Stomach smooth muscle (tissue), 2 donors: ENCODE results near the gene FGR.

Source experiments
- H3K27ac ChIP-seq: one replicate; pipeline ENCODE4 v1.7.0; 2013; ENCODE audit warnings: mild to moderate bottlenecking, low read length, inconsistent platforms
- H3K27me3 ChIP-seq, 2 donors: one replicate each; pipeline ENCODE4 v1.7.0; 2013; ENCODE audit warnings: low read length in 2 of 2; ENCODE audit not compliant: insufficient read depth in 2 of 2, control insufficient read depth in 1 of 2
- H3K36me3 ChIP-seq, 2 donors: one replicate each; pipeline ENCODE4 v1.7.0; 2013; ENCODE audit warnings: low read length in 2 of 2; ENCODE audit not compliant: control insufficient read depth in 2 of 2, insufficient read depth in 2 of 2
- H3K4me1 ChIP-seq: one replicate; pipeline ENCODE4 v1.7.0; 2013; ENCODE audit warnings: low read length; ENCODE audit not compliant: control insufficient read depth, insufficient read depth
- H3K4me3 ChIP-seq, 2 donors: one replicate each; pipeline ENCODE4 v1.7.0; 2013; ENCODE audit warnings: low read length in 2 of 2
- H3K9ac ChIP-seq, 2 donors: one replicate each; pipeline ENCODE4 v1.7.0; 2013; ENCODE audit warnings: low read length in 2 of 2, mild to moderate bottlenecking in 1 of 2
- H3K9me3 ChIP-seq, 2 donors: one replicate each; pipeline ENCODE4 v1.7.0; 2013; ENCODE audit warnings: low read length in 2 of 2; ENCODE audit not compliant: control insufficient read depth in 2 of 2
- donor health status: healthy.
- donor health status: Pancreatic carcinoma.

The FGR gene

GRCh38 chr1:27592232-27592930 is 42.6 kb downstream of the FGR start:
- H3K36me3 ChIP-seq = peaks cover 0 to 11% of the 10 kb centered on the region in 2 donors
- H3K27ac ChIP-seq = peak overlapping the region; percentile 82
- no peak overlapping the region for H3K4me3 ChIP-seq
- no peak overlapping the region for H3K9ac ChIP-seq
- no peaks in the 10 kb centered on the region for H3K9me3 ChIP-seq
- peaks cover 99% of the 10 kb centered on the region for H3K4me1 ChIP-seq
- no peaks in the 10 kb centered on the region for H3K27me3 ChIP-seq

- peaks cover 99% of the 10 kb centered on the region for H3K4me1 ChIP-seq
- H3K27ac ChIP-seq = peak overlapping the region; percentile 69
- peak overlapping the region in 1 of 2 donors; percentile 47 for H3K9ac ChIP-seq
Measured at GRCh38 chr1:27591622-27592021, 43.4 kb downstream of the FGR start.

DNA sequence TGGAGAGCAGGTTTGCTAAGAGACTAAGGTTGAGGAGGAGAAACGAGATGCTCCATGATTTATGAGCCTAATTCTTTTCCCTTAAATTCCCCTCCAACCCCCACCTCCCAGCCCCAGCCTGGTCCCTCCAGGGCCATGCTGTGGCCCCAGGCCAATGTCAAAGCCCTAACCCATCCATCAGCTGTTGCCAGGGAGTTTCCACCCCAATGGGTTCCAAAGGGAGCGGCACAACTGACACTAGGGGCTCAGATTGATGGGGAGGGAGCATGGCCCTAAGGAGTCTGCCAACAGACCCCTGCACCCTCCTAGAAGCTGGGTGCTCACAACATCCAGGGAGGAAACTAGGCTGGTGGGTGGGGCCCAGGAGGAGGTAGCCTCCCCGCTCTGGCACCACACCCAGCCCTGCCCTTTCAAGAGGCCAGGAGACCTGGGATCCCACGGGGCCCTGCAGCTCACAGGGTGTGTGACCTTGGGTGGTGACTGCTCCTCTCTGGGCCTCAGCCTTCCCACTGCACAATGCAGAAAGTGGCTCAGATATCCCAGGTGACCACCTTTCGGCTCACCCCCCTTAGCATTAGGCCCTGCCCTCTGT is 44.0 kb downstream of the FGR start:
- Histone ChIP-seq H3K9me3 (no peaks in the 10 kb centered on the region), H3K4me3 (peak overlapping the region; percentile 1 to 8), H3K4me1 (peaks cover 99% of the 10 kb centered on the region), H3K27me3 (no peaks in the 10 kb centered on the region), H3K27ac (peak overlapping the region; percentile 69), H3K36me3 (peaks cover 0 to 9% of the 10 kb centered on the region in 2 donors), H3K9ac (peak overlapping the region; percentile 30 to 47)

More at GRCh38 chr1:27591622-27592021, 43.4 kb downstream of the FGR start:
- Histone ChIP-seq H3K36me3 (peaks cover 0 to 9% of the 10 kb centered on the region in 2 donors), H3K9me3 (no peaks in the 10 kb centered on the region), H3K4me3 (no peak overlapping the region), H3K27me3 (no peaks in the 10 kb centered on the region)

DNA sequence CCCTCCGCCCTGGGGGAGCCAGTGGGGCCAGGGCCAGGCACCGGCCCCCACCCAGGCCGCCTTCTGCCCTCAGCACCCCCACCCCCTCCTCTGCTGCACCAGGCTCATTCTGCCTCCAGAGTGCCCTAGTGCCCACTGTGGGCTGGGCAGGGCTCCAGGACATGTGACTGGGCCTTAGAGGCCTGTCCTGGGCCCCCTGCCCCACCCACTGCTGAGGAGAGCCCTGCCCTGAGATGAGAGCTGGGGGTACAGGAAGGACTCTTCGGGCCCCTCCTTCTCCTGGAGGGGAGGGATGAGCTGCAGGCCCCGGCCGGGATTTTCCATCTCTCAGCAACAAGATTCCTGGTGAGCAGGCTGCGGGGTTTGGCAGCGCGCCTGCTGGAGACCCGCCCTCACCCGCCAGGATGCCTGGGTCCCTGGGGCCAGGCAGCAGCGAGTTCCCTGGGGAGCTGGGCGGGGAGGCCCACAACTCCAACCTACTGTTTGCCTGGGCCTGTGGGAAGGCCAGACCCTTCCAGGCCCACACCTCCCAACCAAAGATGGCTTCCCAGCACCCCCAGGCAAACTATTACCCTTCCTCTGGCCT is 45.1 kb downstream of the FGR start:
- Histone ChIP-seq H3K36me3 (peaks cover 0 to 6% of the 10 kb centered on the region in 2 donors), H3K27ac (peak overlapping the region; percentile 69), H3K4me3 (peak overlapping the region in 1 of 2 donors; percentile 22), H3K9me3 (no peaks in the 10 kb centered on the region), H3K4me1 (peaks cover 89% of the 10 kb centered on the region), H3K27me3 (no peaks in the 10 kb centered on the region), H3K9ac (peak overlapping the region in 1 of 2 donors; percentile 30)

- Histone ChIP-seq H3K9ac (peak overlapping the region in 1 of 2 donors; percentile 21), H3K27me3 (no peaks in the 10 kb centered on the region), H3K4me3 (no peak overlapping the region), H3K4me1 (peaks cover 84% of the 10 kb centered on the region), H3K9me3 (no peaks in the 10 kb centered on the region), H3K36me3 (peaks cover 0 to 6% of the 10 kb centered on the region in 2 donors), H3K27ac (peak overlapping the region; percentile 69)
Measured at GRCh38 chr1:27589441-27589840, 45.5 kb downstream of the FGR start.

- Histone ChIP-seq H3K9me3 (no peaks in the 10 kb centered on the region), H3K36me3 (peaks cover 0 to 6% of the 10 kb centered on the region in 2 donors), H3K27me3 (no peaks in the 10 kb centered on the region), H3K9ac (peak overlapping the region in 1 of 2 donors; percentile 21), H3K27ac (peak overlapping the region; percentile 69), H3K4me1 (peaks cover 78% of the 10 kb centered on the region), H3K4me3 (no peak overlapping the region)
Measured at GRCh38 chr1:27588256-27589232, 46.4 kb downstream of the FGR start.

GRCh38 chr1:27585684-27586083 is 49.3 kb downstream of the FGR start:
- H3K36me3 ChIP-seq = peaks cover 5 to 6% of the 10 kb centered on the region in 2 donors
- H3K9ac ChIP-seq = peak overlapping the region; percentile 13 to 27
- no peaks in the 10 kb centered on the region for H3K27me3 ChIP-seq
- H3K27ac ChIP-seq = peak overlapping the region; percentile 41
- H3K4me1 ChIP-seq = peaks cover 60% of the 10 kb centered on the region
- no peak overlapping the region for H3K4me3 ChIP-seq
- H3K9me3 ChIP-seq = no peaks in the 10 kb centered on the region

GRCh38 chr1:27584453-27584852 is 50.5 kb downstream of the FGR start:
- Histone ChIP-seq H3K4me1 (peaks cover 52% of the 10 kb centered on the region), H3K9ac (no peak overlapping the region), H3K27me3 (no peaks in the 10 kb centered on the region), H3K36me3 (peaks cover 5 to 6% of the 10 kb centered on the region in 2 donors), H3K9me3 (no peaks in the 10 kb centered on the region), H3K4me3 (no peak overlapping the region), H3K27ac (no peak overlapping the region)

- peaks cover 44% of the 10 kb centered on the region for H3K4me1 ChIP-seq
- H3K9me3 ChIP-seq = no peaks in the 10 kb centered on the region
- H3K27ac ChIP-seq = no peak overlapping the region
- H3K27me3 ChIP-seq = no peaks in the 10 kb centered on the region
- peaks cover 5% of the 10 kb centered on the region in 2 donors for H3K36me3 ChIP-seq
- H3K9ac ChIP-seq = no peak overlapping the region
- H3K4me3 ChIP-seq = no peak overlapping the region
Measured at GRCh38 chr1:27583479-27583878, 51.5 kb downstream of the FGR start.

DNA sequence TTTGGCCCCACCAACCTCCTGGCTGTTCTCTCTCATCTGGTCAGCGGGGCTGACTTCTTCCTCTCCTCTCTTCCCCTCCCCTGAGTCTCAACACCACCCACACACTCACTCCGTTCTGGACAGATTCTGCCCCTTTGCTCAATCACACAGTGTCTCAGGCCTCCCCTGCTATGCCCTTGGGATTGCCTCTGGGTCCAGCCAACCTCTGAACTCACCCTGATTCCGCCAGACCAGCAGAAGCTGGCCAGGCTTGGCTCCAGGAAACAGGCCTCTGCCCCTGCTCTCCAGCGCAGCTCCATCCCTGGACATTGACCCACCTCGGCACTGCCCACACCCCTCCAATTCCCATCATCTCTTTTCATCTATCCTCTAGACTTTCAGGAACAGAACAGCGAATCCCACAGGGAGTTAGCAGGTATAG is 53.2 kb downstream of the FGR start:
- Histone ChIP-seq H3K9ac (no peak overlapping the region), H3K27ac (peak overlapping the region; percentile 37), H3K9me3 (no peaks in the 10 kb centered on the region), H3K4me1 (peaks cover 40% of the 10 kb centered on the region), H3K36me3 (peaks cover 0 to 5% of the 10 kb centered on the region in 2 donors), H3K27me3 (no peaks in the 10 kb centered on the region), H3K4me3 (no peak overlapping the region)
